ENCODE results near the gene BTLA. TPM values are rescaled to one million over a fixed set of nuclear protein-coding genes. Genes with fewer than 3 reads are reported as not detected.

BTLA gene
- total RNA-seq, 1 experiment from 2014 or later: not detected

DNA sequence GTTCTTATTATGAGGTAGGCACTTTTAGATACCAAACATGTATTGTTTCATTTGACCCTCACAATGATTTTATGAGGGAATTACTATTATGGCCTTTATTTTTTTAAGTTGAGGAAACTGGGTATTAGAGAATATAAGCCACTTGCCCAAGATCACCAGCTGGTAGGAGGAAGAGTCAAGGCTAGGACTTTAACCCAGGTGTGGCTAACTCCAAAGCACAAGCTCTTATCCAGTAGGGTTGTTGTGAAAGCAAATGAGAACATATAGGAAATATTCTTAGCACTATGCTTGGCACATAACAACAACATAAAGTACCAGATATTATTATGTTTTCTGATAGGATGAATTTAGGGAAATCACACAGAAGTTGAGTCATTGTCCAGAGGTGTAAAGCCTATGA lies 7.9 kb downstream of the BTLA start:
- BruUV-seq (replicated peaks): no TSS peak
- H3K4me1 Mint-ChIP-seq (ENCODE audit: insufficient read depth, unreplicated experiment): no peaks in the 10 kb centered on the region
- H3K9me3 Mint-ChIP-seq (ENCODE audit: unreplicated experiment): no peaks in the 10 kb centered on the region
- H3K27me3 Mint-ChIP-seq (ENCODE audit: insufficient read depth, unreplicated experiment): no peaks in the 10 kb centered on the region
- no peaks in the 10 kb centered on the region for H3K36me3 Mint-ChIP-seq (ENCODE audit: insufficient read depth, unreplicated experiment)
- intact Hi-C loops (cut with micrococcal nuclease): no loop called here
- H3K4me3 Mint-ChIP-seq (ENCODE audit: unreplicated experiment): no peak overlapping the region
- DNase-seq (ENCODE audit: unreplicated experiment): no peak
- ChIA-PET CTCF (interaction anchor here (0.6 kb wide), 2 partner anchors 159 to 176 kb away, joined by 3 to 4 read pairs; no protein-coding TSS in a partner anchor), POLR2A (interaction anchor here (1.0 kb wide), 1 partner anchor 13 kb away, joined by 3 read pairs; no protein-coding TSS in a partner anchor)
- TF ChIP-seq, protein P1, sequence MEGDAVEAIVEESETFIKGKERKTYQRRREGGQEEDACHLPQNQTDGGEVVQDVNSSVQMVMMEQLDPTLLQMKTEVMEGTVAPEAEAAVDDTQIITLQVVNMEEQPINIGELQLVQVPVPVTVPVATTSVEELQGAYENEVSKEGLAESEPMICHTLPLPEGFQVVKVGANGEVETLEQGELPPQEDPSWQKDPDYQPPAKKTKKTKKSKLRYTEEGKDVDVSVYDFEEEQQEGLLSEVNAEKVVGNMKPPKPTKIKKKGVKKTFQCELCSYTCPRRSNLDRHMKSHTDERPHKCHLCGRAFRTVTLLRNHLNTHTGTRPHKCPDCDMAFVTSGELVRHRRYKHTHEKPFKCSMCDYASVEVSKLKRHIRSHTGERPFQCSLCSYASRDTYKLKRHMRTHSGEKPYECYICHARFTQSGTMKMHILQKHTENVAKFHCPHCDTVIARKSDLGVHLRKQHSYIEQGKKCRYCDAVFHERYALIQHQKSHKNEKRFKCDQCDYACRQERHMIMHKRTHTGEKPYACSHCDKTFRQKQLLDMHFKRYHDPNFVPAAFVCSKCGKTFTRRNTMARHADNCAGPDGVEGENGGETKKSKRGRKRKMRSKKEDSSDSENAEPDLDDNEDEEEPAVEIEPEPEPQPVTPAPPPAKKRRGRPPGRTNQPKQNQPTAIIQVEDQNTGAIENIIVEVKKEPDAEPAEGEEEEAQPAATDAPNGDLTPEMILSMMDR (IDR thresholded peaks at IDR 0.05; ENCODE audit: unreplicated experiment): no peak
- H3K27ac Mint-ChIP-seq (ENCODE audit: low read depth, unreplicated experiment): no peak overlapping the region

DNA sequence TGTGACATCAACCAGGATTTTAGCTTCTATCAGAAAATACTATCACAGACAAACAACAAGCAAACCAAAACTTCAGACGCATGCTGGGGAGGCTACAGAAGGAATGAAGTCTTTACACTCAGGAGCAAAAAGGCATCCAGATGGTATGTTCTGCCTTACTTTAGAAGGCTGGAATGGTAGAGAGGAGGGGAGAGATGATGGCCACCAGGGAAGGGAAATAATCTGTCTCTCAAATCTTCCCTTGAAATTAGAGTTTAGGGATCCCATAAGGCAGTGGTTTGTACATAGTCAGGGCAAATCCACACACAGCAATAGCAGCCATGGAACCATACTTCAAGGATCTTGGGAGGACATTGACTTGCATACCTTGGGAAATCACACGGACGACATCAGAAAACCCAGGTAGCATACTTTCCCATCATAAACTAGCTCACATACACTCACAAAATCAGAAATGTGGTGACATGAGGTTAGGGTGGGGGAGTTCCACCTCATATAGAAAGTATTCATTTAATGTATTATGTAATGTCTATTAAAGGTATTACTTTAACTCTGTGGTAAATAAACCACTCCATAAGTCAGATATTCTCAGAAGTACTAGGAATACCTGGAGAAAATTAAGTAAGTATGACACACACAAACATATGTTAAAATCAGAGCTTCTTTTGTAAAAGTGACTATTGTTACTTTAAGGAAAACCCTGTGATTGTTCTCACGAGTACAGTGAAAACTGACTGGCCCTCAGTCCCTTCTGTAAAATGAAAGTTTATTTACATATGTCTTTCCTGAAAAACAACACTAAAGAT lies 9.4 kb downstream of the BTLA start:
- H3K9me3 Mint-ChIP-seq (ENCODE audit: unreplicated experiment): no peaks in the 10 kb centered on the region
- intact Hi-C loops (cut with micrococcal nuclease): no loop called here
- TF ChIP-seq, protein P1 (IDR thresholded peaks at IDR 0.05; ENCODE audit: unreplicated experiment): no peak
- CTCF ChIA-PET: interaction anchor here (0.5 to 0.9 kb wide), 3 partner anchors 35 to 400 kb away, joined by 3 read pairs; no protein-coding TSS in a partner anchor
- H3K4me1 Mint-ChIP-seq (ENCODE audit: insufficient read depth, unreplicated experiment): no peaks in the 10 kb centered on the region
- DNase-seq (ENCODE audit: unreplicated experiment): no peak
- BruUV-seq (replicated peaks): no TSS peak
- H3K27me3 Mint-ChIP-seq (ENCODE audit: insufficient read depth, unreplicated experiment): no peaks in the 10 kb centered on the region
- POLR2A ChIA-PET: no interaction called here
- H3K36me3 Mint-ChIP-seq (ENCODE audit: insufficient read depth, unreplicated experiment): no peaks in the 10 kb centered on the region
- no peak overlapping the region for H3K4me3 Mint-ChIP-seq (ENCODE audit: unreplicated experiment)
- H3K27ac Mint-ChIP-seq (ENCODE audit: low read depth, unreplicated experiment): no peak overlapping the region

- intact Hi-C loops (cut with micrococcal nuclease): no loop called here
- CTCF ChIA-PET: no interaction called here
- H3K9me3 Mint-ChIP-seq (ENCODE audit: unreplicated experiment): no peaks in the 10 kb centered on the region
- no peak for DNase-seq (ENCODE audit: unreplicated experiment)
- H3K4me3 Mint-ChIP-seq (ENCODE audit: unreplicated experiment): no peak overlapping the region
- BruUV-seq (replicated peaks): no TSS peak
- H3K27ac Mint-ChIP-seq (ENCODE audit: low read depth, unreplicated experiment): no peak overlapping the region
- H3K36me3 Mint-ChIP-seq (ENCODE audit: insufficient read depth, unreplicated experiment): no peaks in the 10 kb centered on the region
- TF ChIP-seq, protein P1 (IDR thresholded peaks at IDR 0.05; ENCODE audit: unreplicated experiment): no peak
- POLR2A ChIA-PET: no interaction called here
- H3K4me1 Mint-ChIP-seq (ENCODE audit: insufficient read depth, unreplicated experiment): no peaks in the 10 kb centered on the region
- no peaks in the 10 kb centered on the region for H3K27me3 Mint-ChIP-seq (ENCODE audit: insufficient read depth, unreplicated experiment)
Measured at GRCh38 chr3:112486811-112487505, 12.3 kb downstream of the BTLA start.

DNA sequence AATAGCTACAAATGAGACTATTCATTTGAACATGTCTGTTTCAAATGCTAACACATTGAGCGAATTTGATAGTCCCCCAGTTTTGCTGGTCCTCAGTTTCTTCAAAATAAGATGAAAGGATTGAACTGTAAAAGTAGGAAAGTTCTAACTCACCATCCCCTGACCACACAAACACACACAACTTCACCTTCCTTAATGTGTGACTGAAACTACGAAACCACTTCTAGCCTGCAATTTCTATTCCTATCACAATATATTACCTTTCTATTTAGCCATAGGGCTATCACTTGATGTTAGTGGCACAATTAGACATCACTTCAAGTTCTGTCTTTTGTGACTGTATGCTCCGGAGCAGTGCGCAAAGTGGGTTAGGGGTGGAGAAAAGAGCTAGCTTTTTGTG lies 14.9 kb downstream of the BTLA start:
- POLR2A ChIA-PET: no interaction called here
- DNase-seq (ENCODE audit: unreplicated experiment): no peak
- Mint-ChIP-seq H3K36me3 (ENCODE audit: insufficient read depth, unreplicated experiment) (no peaks in the 10 kb centered on the region), H3K27ac (ENCODE audit: low read depth, unreplicated experiment) (no peak overlapping the region), H3K27me3 (ENCODE audit: insufficient read depth, unreplicated experiment) (no peaks in the 10 kb centered on the region), H3K9me3 (ENCODE audit: unreplicated experiment) (no peaks in the 10 kb centered on the region), H3K4me1 (ENCODE audit: insufficient read depth, unreplicated experiment) (no peaks in the 10 kb centered on the region), H3K4me3 (ENCODE audit: unreplicated experiment) (no peak overlapping the region)
- BruUV-seq (replicated peaks): no TSS peak
- TF ChIP-seq, protein P1 (IDR thresholded peaks at IDR 0.05; ENCODE audit: unreplicated experiment): no peak
- intact Hi-C loops (cut with micrococcal nuclease): no loop called here
- CTCF ChIA-PET: interaction anchor here (1.1 kb wide), 2 partner anchors 16 to 20 kb away, joined by 3 read pairs; no protein-coding TSS in a partner anchor

Measured in MCF 10A (cell line).